HG02623 (cell line): ENCODE measurements around the gene SPOCK2.

Experiments
- ATAC-seq: cut with Tn5 transposase; IDR thresholded peaks from one replicate; pipeline ENCODE4 v1.9.1; 2021; ENCODE audit warnings: moderate library complexity; ENCODE audit not compliant: unreplicated experiment

SPOCK2 gene

GRCh38 chr10:72058989-72059842 lies 29.1 kb downstream of the SPOCK2 start:
- no peak for ATAC-seq

GRCh38 chr10:72058347-72058898 lies 29.9 kb downstream of the SPOCK2 start:
- no peak for ATAC-seq

GRCh38 chr10:72056932-72057751 lies 31.2 kb downstream of the SPOCK2 start:
- no peak for ATAC-seq

- no peak for ATAC-seq
These were observed 32.2 kb downstream of the SPOCK2 start for GRCh38 chr10:72056113-72056512.

GRCh38 chr10:72053690-72054089 lies 34.7 kb downstream of the SPOCK2 start:
- no peak for ATAC-seq

GRCh38 chr10:72050873-72051272 lies 37.5 kb downstream of the SPOCK2 start:
- no peak for ATAC-seq

GRCh38 chr10:72049969-72050781 lies 38.2 kb downstream of the SPOCK2 start:
- no peak for ATAC-seq

GRCh38 chr10:72049472-72049871 lies 38.9 kb downstream of the SPOCK2 start:
- ATAC-seq: no peak

GRCh38 chr10:72048450-72049124 lies 39.8 kb downstream of the SPOCK2 start:
- ATAC-seq: peak; percentile 61

- no peak for ATAC-seq
These were observed 42.8 kb downstream of the SPOCK2 start for GRCh38 chr10:72045586-72045985.

- no peak for ATAC-seq
These were observed 43.8 kb downstream of the SPOCK2 start for GRCh38 chr10:72044417-72045041.

- no peak for ATAC-seq
These were observed 45.1 kb downstream of the SPOCK2 start for GRCh38 chr10:72043016-72043834.

GRCh38 chr10:72041491-72041890 lies 46.9 kb downstream of the SPOCK2 start:
- ATAC-seq: no peak

GRCh38 chr10:72039377-72039776 lies 49.0 kb downstream of the SPOCK2 start:
- no peak for ATAC-seq

- no peak for ATAC-seq
These were observed 49.8 kb downstream of the SPOCK2 start for GRCh38 chr10:72038458-72039001.

GRCh38 chr10:72037811-72038210 lies 50.5 kb downstream of the SPOCK2 start:
- no peak for ATAC-seq

GRCh38 chr10:72037266-72037665 lies 51.1 kb downstream of the SPOCK2 start:
- no peak for ATAC-seq

- ATAC-seq: no peak
These were observed 53.0 kb downstream of the SPOCK2 start for GRCh38 chr10:72035252-72035887.
